Measurements from ENCODE around the gene NT5C1A.

DNA sequence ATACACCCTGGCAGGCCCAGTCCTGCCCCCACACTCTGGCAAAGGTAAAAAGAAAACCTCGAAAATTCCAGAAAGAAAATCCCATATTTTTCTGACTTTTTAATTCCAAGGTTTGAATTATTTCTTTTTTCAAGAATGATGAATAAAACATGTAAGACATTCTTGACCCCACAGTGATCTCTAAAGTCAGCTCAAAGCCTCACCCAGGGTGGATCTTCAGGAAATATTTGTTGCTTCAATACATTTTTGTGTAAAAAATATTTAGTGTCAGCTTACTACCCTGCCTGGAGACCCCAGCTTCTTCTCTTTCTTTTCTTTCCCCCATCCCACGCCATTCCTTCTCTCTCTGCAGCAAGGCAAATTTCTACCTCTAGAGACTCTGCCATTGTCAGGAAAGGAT, 7.0 kb upstream of the NT5C1A start:
- TF ChIP-seq, protein P1, sequence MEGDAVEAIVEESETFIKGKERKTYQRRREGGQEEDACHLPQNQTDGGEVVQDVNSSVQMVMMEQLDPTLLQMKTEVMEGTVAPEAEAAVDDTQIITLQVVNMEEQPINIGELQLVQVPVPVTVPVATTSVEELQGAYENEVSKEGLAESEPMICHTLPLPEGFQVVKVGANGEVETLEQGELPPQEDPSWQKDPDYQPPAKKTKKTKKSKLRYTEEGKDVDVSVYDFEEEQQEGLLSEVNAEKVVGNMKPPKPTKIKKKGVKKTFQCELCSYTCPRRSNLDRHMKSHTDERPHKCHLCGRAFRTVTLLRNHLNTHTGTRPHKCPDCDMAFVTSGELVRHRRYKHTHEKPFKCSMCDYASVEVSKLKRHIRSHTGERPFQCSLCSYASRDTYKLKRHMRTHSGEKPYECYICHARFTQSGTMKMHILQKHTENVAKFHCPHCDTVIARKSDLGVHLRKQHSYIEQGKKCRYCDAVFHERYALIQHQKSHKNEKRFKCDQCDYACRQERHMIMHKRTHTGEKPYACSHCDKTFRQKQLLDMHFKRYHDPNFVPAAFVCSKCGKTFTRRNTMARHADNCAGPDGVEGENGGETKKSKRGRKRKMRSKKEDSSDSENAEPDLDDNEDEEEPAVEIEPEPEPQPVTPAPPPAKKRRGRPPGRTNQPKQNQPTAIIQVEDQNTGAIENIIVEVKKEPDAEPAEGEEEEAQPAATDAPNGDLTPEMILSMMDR (conservative IDR thresholded peaks at IDR 0.05; ENCODE audit: low read depth, low read length), result no peak
- TF ChIP-seq EZH2 (IDR thresholded peaks at IDR 0.05; ENCODE audit: borderline replicate concordance, low read depth, low read length, poor library complexity, severe bottlenecking), result no peak

Measured in A673 (cell line).